IMR-90 (cell line): ENCODE data around the gene UBL5. TPM values are rescaled to one million over a fixed set of nuclear protein-coding genes. Genes with fewer than 3 reads are reported as not detected.

ENCODE experiments used
- ATAC-seq: fragments of 200-7000 bp; cut with Tn5 transposase; 2 replicates; pipeline ENCODE4 v1.9.1; 2020; ENCODE audit warnings: low read depth, mild to moderate bottlenecking, moderate library complexity
- BruUV-seq: library from RNA; stranded (reverse); fragments of 400-500 nt; replicated peaks from 2 replicates; lab custom pipeline; 2021; lab: Mats Ljungman, UMichigan
- CTCF ChIA-PET: fragments of 300-600 bp; formaldehyde crosslinking; extraction: SDS; loops from one replicate; lab custom pipeline; 2021; ENCODE audit warnings: antibody characterized with exemption; lab: Yijun Ruan, JAX
- POLR2A ChIA-PET: fragments of 300-600 bp; sonication (Branson Sonifier 250); formaldehyde crosslinking; loops from one replicate; lab custom pipeline; 2022; ENCODE audit warnings: antibody characterized with exemption; ENCODE audit not compliant: unreplicated experiment; lab: Charles Lee
- DNase-seq: peaks from one replicate; pipeline ENCODE4 v3.0.0; 2013
- H2AFZ ChIP-seq: replicated peaks from 2 replicates; pipeline ENCODE3; 2013; ENCODE audit warnings: low read length, mild to moderate bottlenecking; ENCODE audit not compliant: poor library complexity
- H2AK5ac ChIP-seq: 2 replicates; pipeline ENCODE4 v1.6.1; 2013; ENCODE audit warnings: low read depth, low read length, inconsistent platforms
- H2AK9ac ChIP-seq: replicated peaks from 2 replicates; pipeline ENCODE3; 2013; ENCODE audit warnings: mild to moderate bottlenecking, low read depth, low read length, moderate library complexity; ENCODE audit not compliant: poor library complexity
- H2BK120ac ChIP-seq: 2 replicates; pipeline ENCODE4 v1.6.1; 2013; ENCODE audit warnings: low read depth, low read length, inconsistent platforms
- H2BK15ac ChIP-seq: 3 replicates; pipeline ENCODE4 v1.6.1; 2013; ENCODE audit warnings: low read depth, low read length, inconsistent platforms
- H2BK20ac ChIP-seq: 2 replicates; pipeline ENCODE4 v1.6.1; 2013; ENCODE audit warnings: low read depth, mild to moderate bottlenecking, inconsistent platforms, low read length, moderate library complexity
- H2BK5ac ChIP-seq: 2 replicates; pipeline ENCODE4 v1.6.1; 2013; ENCODE audit warnings: mild to moderate bottlenecking, low read depth, low read length, inconsistent platforms; ENCODE audit not compliant: poor library complexity, severe bottlenecking
- H3K14ac ChIP-seq: replicated peaks from 2 replicates; pipeline ENCODE4 v1.6.1; 2013; ENCODE audit warnings: low read depth, low read length, inconsistent platforms
- H3K18ac ChIP-seq: 2 replicates; pipeline ENCODE4 v1.6.1; 2013; ENCODE audit warnings: low read depth, low read length, control low read depth
- H3K23ac ChIP-seq: 2 replicates; pipeline ENCODE4 v1.6.1; 2013; ENCODE audit warnings: low read depth, low read length, inconsistent platforms
- H3K27ac ChIP-seq: 2 replicates; pipeline ENCODE4 v1.5.1; 2013; ENCODE audit warnings: mild to moderate bottlenecking, control low read depth, low read length; ENCODE audit not compliant: insufficient read depth
- H3K27me3 ChIP-seq: 2 replicates; pipeline ENCODE4 v1.6.1; 2013; ENCODE audit warnings: low read length; ENCODE audit not compliant: control insufficient read depth, insufficient read depth
- H3K36me3 ChIP-seq: 2 replicates; pipeline ENCODE4 v1.6.1; 2013; ENCODE audit warnings: low read length, mixed read lengths; ENCODE audit not compliant: control insufficient read depth, insufficient read depth
- H3K4ac ChIP-seq: 2 replicates; pipeline ENCODE4 v1.6.1; 2013; ENCODE audit warnings: low read depth, low read length, inconsistent platforms
- H3K4me1 ChIP-seq: 2 replicates; pipeline ENCODE4 v1.6.1; 2013; ENCODE audit warnings: low read length, mixed read lengths; ENCODE audit not compliant: control insufficient read depth, insufficient read depth
- H3K4me2 ChIP-seq: 2 replicates; pipeline ENCODE4 v1.6.1; 2013; ENCODE audit warnings: low read depth, mild to moderate bottlenecking, control low read depth, low read length, moderate library complexity
- H3K4me3 ChIP-seq: 2 replicates; pipeline ENCODE4 v1.5.1; 2013; ENCODE audit warnings: low read depth, mild to moderate bottlenecking, control low read depth, low read length, moderate library complexity; ENCODE audit not compliant: insufficient read depth
- H3K56ac ChIP-seq: 2 replicates; pipeline ENCODE4 v1.6.1; 2013; ENCODE audit warnings: low read length, inconsistent platforms; ENCODE audit not compliant: insufficient read depth; ENCODE audit errors: extremely low read depth
- H3K79me1 ChIP-seq, 2 experiments: 2 replicates each; pipeline ENCODE4 v1.6.1; 2013; ENCODE audit warnings: low read length in 2 of 2, inconsistent platforms in 1 of 2, low read depth in 1 of 2
- H3K9ac ChIP-seq: 2 replicates; pipeline ENCODE4 v1.6.1; 2013; ENCODE audit warnings: low read depth, low read length, control low read depth
- H3K9me1 ChIP-seq: 2 replicates; pipeline ENCODE4 v1.6.1; 2013; ENCODE audit warnings: low read length, inconsistent platforms; ENCODE audit not compliant: insufficient read depth
- H3K9me3 ChIP-seq: 2 replicates; pipeline ENCODE4 v1.6.1; 2013; ENCODE audit warnings: low read length; ENCODE audit not compliant: control insufficient read depth, insufficient read depth
- H4K20me1 ChIP-seq: 2 replicates; pipeline ENCODE4 v1.6.1; 2013; ENCODE audit warnings: low read length, inconsistent platforms; ENCODE audit not compliant: insufficient read depth
- H4K5ac ChIP-seq: 2 replicates; pipeline ENCODE4 v1.6.1; 2013; ENCODE audit warnings: mild to moderate bottlenecking, low read depth, low read length, control low read depth
- H4K8ac ChIP-seq, 2 experiments: 2 replicates each; pipeline ENCODE4 v1.6.1; 2013; ENCODE audit warnings: low read depth in 2 of 2, low read length in 2 of 2, control low read depth in 1 of 2, inconsistent platforms in 1 of 2
- H4K91ac ChIP-seq: 2 replicates; pipeline ENCODE4 v1.6.1; 2013; ENCODE audit warnings: low read depth, low read length, inconsistent platforms; ENCODE audit not compliant: insufficient read depth
- BHLHE40 ChIP-seq: fragments of 150-350 bp; IDR thresholded peaks from 2 replicates; pipeline ENCODE4 v1.6.1; 2016; ENCODE audit warnings: mild to moderate bottlenecking, low read depth, low read length
- CEBPB ChIP-seq: IDR thresholded peaks from 2 replicates; pipeline ENCODE4 v1.6.1; 2012; ENCODE audit warnings: low read depth, low read length, improper control_type of control experiment
- CHD1 ChIP-seq: IDR thresholded peaks from 2 replicates; pipeline ENCODE4 v1.6.1; 2012; ENCODE audit warnings: low read depth, low read length, improper control_type of control experiment
- CTCF ChIP-seq: conservative IDR thresholded peaks from 2 replicates; pipeline ENCODE4 v1.5.1; 2012; ENCODE audit warnings: mild to moderate bottlenecking, low read depth, low read length, improper control_type of control experiment
- FOS ChIP-seq: fragments of 150-350 bp; IDR thresholded peaks from 2 replicates; pipeline ENCODE4 v1.6.1; 2016; ENCODE audit warnings: low read depth, low read length
- MAFK ChIP-seq: IDR thresholded peaks from 2 replicates; pipeline ENCODE4 v1.6.1; 2012; ENCODE audit warnings: low read depth, low read length, improper control_type of control experiment
- MAZ ChIP-seq: IDR thresholded peaks from 2 replicates; pipeline ENCODE4 v1.6.1; 2012; ENCODE audit warnings: low read depth, mild to moderate bottlenecking, low read length, improper control_type of control experiment, moderate library complexity, borderline replicate concordance
- MXI1 ChIP-seq: IDR thresholded peaks from 2 replicates; pipeline ENCODE4 v1.6.1; 2012; ENCODE audit warnings: low read depth, mild to moderate bottlenecking, low read length, moderate library complexity, borderline replicate concordance
- NFE2L2 ChIP-seq: fragments of 150-350 bp; IDR thresholded peaks from 2 replicates; pipeline ENCODE4 v1.6.1; 2016; ENCODE audit warnings: low read depth, mild to moderate bottlenecking, low read length
- POLR2A ChIP-seq: IDR thresholded peaks from 2 replicates; pipeline ENCODE4 v1.6.1; 2012; ENCODE audit warnings: mild to moderate bottlenecking, low read depth, low read length
- RAD21 ChIP-seq: IDR thresholded peaks from 2 replicates; pipeline ENCODE4 v1.6.1; 2012; ENCODE audit warnings: low read length, improper control_type of control experiment
- SMC3 ChIP-seq: fragments of 150-350 bp; IDR thresholded peaks from 2 replicates; pipeline ENCODE4 v1.6.1; 2016; ENCODE audit warnings: low read depth, mild to moderate bottlenecking, antibody characterized with exemption, low read length, moderate library complexity
- WGBS, 2 experiments: methylation state at CpG; one replicate each; pipeline versions ENCODE4 v1.1.5 to v1.1.7; 2013; ENCODE audit warnings: missing lambda C conversion rate in 2 of 2; ENCODE audit not compliant: insufficient read length in 1 of 2; ENCODE audit errors: extremely low coverage in 2 of 2; 5-methylcytosine and 5-hydroxymethylcytosine counted together
- dilution Hi-C: fragments of 300-500 bp; cut with HindIII; formaldehyde crosslinking; loops from one replicate; pipeline ENCODE4 v1.14.3; 2018; ENCODE audit warnings: low sequenced_read_pairs; ENCODE audit not compliant: unreplicated experiment
- in situ Hi-C: fragments of 300-500 bp; cut with MboI; formaldehyde crosslinking; loops from 3 replicates; pipeline ENCODE4 v1.14.3; 2019; ENCODE audit warnings: low sequenced_read_pairs, inconsistent platforms, mixed read lengths
- intact Hi-C: fragments of 100-400 bp; cut with micrococcal nuclease; formaldehyde crosslinking; loops from 2 replicates; pipeline ENCODE4 v1.10.0; 2022
- polyA plus RNA-seq, 3 experiments: library from polyadenylated mRNA; depleted of rRNA; stranded (reverse); fragments of >200 nt; gene quantifications; 2 replicates each; pipeline ENCODE4 v1.2.3, GENCODE V29; 2012; ENCODE audit warnings: low replicate concordance in 1 of 3
- total RNA-seq: library from RNA; depleted of rRNA; stranded (reverse); fragments of >200 nt; gene quantifications from 2 replicates; pipeline ENCODE4 v1.2.3, GENCODE V29; 2012
- TF ChIP-seq, protein P1 (sequence below): fragments of 150-350 bp; IDR thresholded peaks from 2 replicates; pipeline ENCODE4 v1.6.1; 2016; ENCODE audit warnings: low read depth, mild to moderate bottlenecking, low read length, moderate library complexity, borderline replicate concordance

UBL5 gene
- total and polyA plus RNA-seq, 2 of the 4 experiments (the other 2 are of a cell fraction): 434 to 1,091 TPM

DNA sequence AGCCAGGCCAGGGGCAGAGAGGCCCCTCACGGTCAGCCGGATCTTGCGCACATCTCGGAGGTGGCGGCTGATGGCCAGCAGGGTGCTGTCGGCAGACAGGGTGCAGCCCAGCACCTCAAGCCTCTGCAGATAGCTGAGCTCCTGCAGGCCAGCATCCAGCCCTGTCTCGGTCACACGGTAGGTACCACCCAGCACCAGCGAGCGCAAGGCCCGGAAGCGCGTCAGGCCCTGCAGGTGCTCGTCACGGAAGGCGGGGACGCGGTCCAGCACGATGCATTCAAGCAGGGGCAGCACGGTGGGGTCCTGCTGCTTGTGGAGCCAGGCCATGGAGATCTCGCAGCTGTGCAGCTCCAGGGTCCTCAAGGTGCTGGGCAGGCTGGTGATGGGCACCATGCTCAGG, 16.6 kb upstream of the UBL5 start:
- Histone ChIP-seq H3K18ac (no peak overlapping the region), H2BK120ac (no peak overlapping the region), H2BK15ac (no peak overlapping the region), H2BK20ac (no peak overlapping the region), H3K9ac (no peak overlapping the region), H3K9me3 (no peaks in the 10 kb centered on the region), H2AFZ (no peak overlapping the region), H3K14ac (no peak overlapping the region), H2BK5ac (no peak overlapping the region), H3K79me1 (peaks cover 3 to 5% of the 10 kb centered on the region in 2 experiments; a peak in 3 of 4 replicates), H4K20me1 (no peaks in the 10 kb centered on the region; the same call in 1 of the 2 replicates), H3K4me2 (no peak overlapping the region), H4K8ac (no peak overlapping the region), H3K23ac (no peak overlapping the region), H4K5ac (no peak overlapping the region), H3K9me1 (no peaks in the 10 kb centered on the region), H3K27me3 (no peaks in the 10 kb centered on the region), H2AK5ac (no peak overlapping the region), H2AK9ac (no peak overlapping the region), H3K27ac (no peak overlapping the region), H3K56ac (no peak overlapping the region), H3K4me3 (no peak overlapping the region), H4K91ac (no peak overlapping the region), H3K36me3 (peaks cover 46% of the 10 kb centered on the region), H3K4me1 (no peaks in the 10 kb centered on the region), H3K4ac (no peak overlapping the region)
- TF ChIP-seq CTCF (no peak), MAZ (no peak), NFE2L2 (no peak), MXI1 (no peak), RAD21 (no peak), CHD1 (no peak), SMC3 (no peak), FOS (no peak), POLR2A (no peak), CEBPB (no peak), BHLHE40 (no peak), MAFK (no peak)
- TF ChIP-seq, protein P1, sequence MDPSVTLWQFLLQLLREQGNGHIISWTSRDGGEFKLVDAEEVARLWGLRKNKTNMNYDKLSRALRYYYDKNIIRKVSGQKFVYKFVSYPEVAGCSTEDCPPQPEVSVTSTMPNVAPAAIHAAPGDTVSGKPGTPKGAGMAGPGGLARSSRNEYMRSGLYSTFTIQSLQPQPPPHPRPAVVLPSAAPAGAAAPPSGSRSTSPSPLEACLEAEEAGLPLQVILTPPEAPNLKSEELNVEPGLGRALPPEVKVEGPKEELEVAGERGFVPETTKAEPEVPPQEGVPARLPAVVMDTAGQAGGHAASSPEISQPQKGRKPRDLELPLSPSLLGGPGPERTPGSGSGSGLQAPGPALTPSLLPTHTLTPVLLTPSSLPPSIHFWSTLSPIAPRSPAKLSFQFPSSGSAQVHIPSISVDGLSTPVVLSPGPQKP: no peak
- POLR2A ChIA-PET: interaction anchor here (0.6 kb wide), 1 partner anchor 13 kb away, joined by 4 read pairs; no protein-coding TSS in a partner anchor
- dilution Hi-C loops: no loop called here
- CTCF ChIA-PET: no interaction called here
- ATAC-seq (no peak), DNase-seq (no peak)
- no TSS peak for BruUV-seq
- intact Hi-C loops: no loop called here
- in situ Hi-C loops: no loop called here
- 95% methylated on average over 21 of the region's 21 CpGs; no CpG with 5 or more reads in 1 of the 2 experiments for WGBS, 2 experiments
